Measurements from ENCODE around the gene MYBPC3. TPM values are rescaled to one million over a fixed set of nuclear protein-coding genes. Genes with fewer than 3 reads are reported as not detected.
A peak's percentile ranks its signal among the peaks of the same experiment; 100 is the strongest.

Gene MYBPC3
- total and polyA plus RNA-seq, 11 donors, result 425 to 3,074 (median 1,842) TPM

- Histone ChIP-seq H3K27me3 (no peaks in the 10 kb centered on the region), H3K4me3 (no peak overlapping the region), H3K27ac (peak overlapping the region in 6 of 12 donors; percentile 2 to 75 (median 51)), H3K4me1 (peaks cover 0 to 43% (median 28%) of the 10 kb centered on the region in 12 donors), H3K36me3 (peaks cover 0 to 80% (median 20%) of the 10 kb centered on the region in 9 donors), H3K9me3 (no peaks in the 10 kb centered on the region)
- no peak for TF ChIP-seq CTCF (IDR thresholded peaks at IDR 0.05)
- no peak for TF ChIP-seq POLR2A (IDR thresholded peaks at IDR 0.05)
- peak in 2 of 5 donors; percentile 11 to 31 for DNase-seq
- peak; percentile 1 to 8 (median 4) for ATAC-seq
- 74 to 80% (median 76%) methylated on average over 10 to 12 of the region's 12 CpGs for WGBS, 4 donors
- intact Hi-C loops (cut with DNase I), result loop anchor here in 3 of 10 donors (5.0 to 10.0 kb wide), 2 partner anchors 51 to 54 kb away; partner anchors contain the start of gene MADD (in 3 of the 3)
Observed at GRCh38 chr11:47326198-47326597, 26.3 kb downstream of the MYBPC3 start.

- no peaks in the 10 kb centered on the region for H3K9me3 ChIP-seq
- WGBS, 4 donors, result 61 to 72% (median 68%) methylated on average over 15 of the region's 15 CpGs
- ATAC-seq (peak in 3 of 4 donors; percentile 0 to 15 (median 4)), DNase-seq (peak in 4 of 5 donors; percentile 34 to 65 (median 52))
- TF ChIP-seq POLR2A (IDR thresholded peaks at IDR 0.05) (no peak), CTCF (IDR thresholded peaks at IDR 0.05) (no peak)
- no peaks in the 10 kb centered on the region for H3K27me3 ChIP-seq
- intact Hi-C loops (cut with DNase I), result loop anchor here in 3 of 10 donors (5.0 to 10.0 kb wide), 2 partner anchors 51 to 53 kb away; partner anchors contain the start of gene MADD (in 3 of the 3)
- no peak overlapping the region for H3K4me3 ChIP-seq
- H3K4me1 ChIP-seq, result peaks cover 0 to 36% (median 24%) of the 10 kb centered on the region in 12 donors
- peaks cover 0 to 78% (median 16%) of the 10 kb centered on the region in 9 donors for H3K36me3 ChIP-seq
- H3K27ac ChIP-seq, result peak overlapping the region in 6 of 12 donors; percentile 7 to 75 (median 46)
Observed at GRCh38 chr11:47325271-47326041, 27.0 kb downstream of the MYBPC3 start.

GRCh38 chr11:47324520-47324919, 28.0 kb downstream of the MYBPC3 start:
- WGBS, 4 donors, result 82 to 89% (median 86%) methylated on average over 12 of the region's 12 CpGs
- DNase-seq, result no peak
- peak in 2 of 4 donors; percentile 0 to 2 for ATAC-seq
- Histone ChIP-seq H3K27ac (no peak overlapping the region), H3K9me3 (no peaks in the 10 kb centered on the region), H3K27me3 (no peaks in the 10 kb centered on the region), H3K4me1 (peaks cover 0 to 26% (median 15%) of the 10 kb centered on the region in 12 donors), H3K4me3 (no peak overlapping the region), H3K36me3 (peaks cover 0 to 77% (median 16%) of the 10 kb centered on the region in 9 donors)
- intact Hi-C loops (cut with DNase I), result loop anchor here in 3 of 10 donors (5.0 to 10.0 kb wide), 2 partner anchors 37 to 50 kb away; partner anchors contain the start of gene MADD (in 2 of the 3)
- TF ChIP-seq POLR2A (IDR thresholded peaks at IDR 0.05), result no peak
- TF ChIP-seq CTCF (IDR thresholded peaks at IDR 0.05), result no peak

GRCh38 chr11:47318166-47318565, 34.3 kb downstream of the MYBPC3 start:
- H3K36me3 ChIP-seq, result peaks cover 0 to 94% (median 67%) of the 10 kb centered on the region in 9 donors
- 79 to 89% (median 83%) methylated on average over 2 of the region's 2 CpGs for WGBS, 4 donors
- H3K27ac ChIP-seq, result no peak overlapping the region
- H3K27me3 ChIP-seq, result no peaks in the 10 kb centered on the region
- no peak for TF ChIP-seq CTCF (IDR thresholded peaks at IDR 0.05)
- TF ChIP-seq POLR2A (IDR thresholded peaks at IDR 0.05), result no peak
- DNase-seq (no peak), ATAC-seq (no peak)
- intact Hi-C loops (cut with DNase I), result loop anchor here in 1 of 10 donors (5.0 kb wide), 1 partner anchor 46 kb away; the partner anchor contains the start of gene MADD
- no peak overlapping the region for H3K4me3 ChIP-seq
- H3K9me3 ChIP-seq, result no peaks in the 10 kb centered on the region
- H3K4me1 ChIP-seq, result peaks cover 0 to 3% (median 0%) of the 10 kb centered on the region in 12 donors
